Stomach (tissue), 9 donors: ENCODE data around the gene ENDOG. TPM values are rescaled to one million over a fixed set of nuclear protein-coding genes. Genes with fewer than 3 reads are reported as not detected.

Experiments used
- DNase-seq, 2 donors: peaks; one replicate each; pipeline versions ENCODE4 v3.0.0 to v3.0.0-alpha.2; 2013 to 2019
- H3K27ac ChIP-seq, 5 donors: fragments of 200-600 bp in 4 of 5; sonication (generic) in 4 of 5; one replicate each; pipeline ENCODE4 v1.5.1; 2013 to 2019; ENCODE audit warnings: mild to moderate bottlenecking in 1 of 5, moderate library complexity in 1 of 5
- H3K27me3 ChIP-seq, 3 donors: fragments of 200-600 bp; sonication (generic); one replicate each; pipeline ENCODE4 v1.5.1; 2017 to 2019; ENCODE audit warnings: mixed run types in 1 of 3
- H3K36me3 ChIP-seq, 4 donors: fragments of 200-600 bp; sonication (generic); 1 replicate in 3 of 4; 2 replicates in 1 of 4; pipeline ENCODE4 v1.5.1; 2016 to 2019
- H3K4me1 ChIP-seq, 4 donors: fragments of 200-600 bp; sonication (generic); one replicate each; pipeline ENCODE4 v1.5.1; 2016 to 2019
- H3K4me3 ChIP-seq, 4 donors: fragments of 200-600 bp; sonication (generic) in 3 of 4; one replicate each; pipeline ENCODE4 v1.5.1; 2016 to 2019; ENCODE audit warnings: mild to moderate bottlenecking in 1 of 4
- H3K9me3 ChIP-seq, 4 donors: fragments of 200-600 bp; sonication (generic); one replicate each; pipeline ENCODE4 v1.5.1; 2016 to 2019
- CTCF ChIP-seq, 7 experiments: fragments of 450-650 bp in 4 of 7; fragments of 200-600 bp in 3 of 7; sonication (generic) in 3 of 7; IDR thresholded peaks; one replicate each; pipeline ENCODE4 v1.5.1; 2016 to 2019; ENCODE audit warnings: antibody characterized with exemption in 7 of 7, control low read depth in 2 of 7, mild to moderate bottlenecking in 1 of 7
- EP300 ChIP-seq: sonication (generic); formaldehyde crosslinking; IDR thresholded peaks from one replicate; pipeline ENCODE4 v1.6.1; 2017; ENCODE audit warnings: antibody characterized with exemption
- POLR2A ChIP-seq, 4 donors: fragments of 450-650 bp; IDR thresholded peaks; one replicate each; pipeline ENCODE4 v1.6.1; 2016; ENCODE audit warnings: antibody characterized with exemption in 4 of 4, control low read depth in 2 of 4, mild to moderate bottlenecking in 1 of 4, moderate library complexity in 1 of 4
- POLR2AphosphoS5 ChIP-seq, 3 donors: sonication (generic); formaldehyde crosslinking; IDR thresholded peaks; one replicate each; pipeline ENCODE4 v1.6.1; 2016; ENCODE audit warnings: antibody characterized with exemption in 3 of 3
- WGBS, 5 donors: extraction: QIAGEN DNeasy Blood & Tissue Kit in 3 of 5; methylation state at CpG; one replicate each; pipeline versions ENCODE4 v1.1.5 to v1.1.7; 2013 to 2018; 5-methylcytosine and 5-hydroxymethylcytosine counted together
- intact Hi-C: fragments of 100-400 bp; cut with DNase I; formaldehyde crosslinking; loops from one replicate; pipeline ENCODE4 v1.15.1; 2023; ENCODE audit warnings: low total_unique reads
- polyA plus RNA-seq, 3 donors: library from polyadenylated mRNA; stranded (reverse); fragments of 200-250 nt; gene quantifications; one replicate each; pipeline ENCODE4 v1.2.3, GENCODE V29; 2013
- total RNA-seq, 5 donors: library from RNA; depleted of rRNA; stranded (reverse); fragments of >200 nt; gene quantifications; one replicate each; pipeline versions ENCODE4 v1.1.0 to v1.2.3, GENCODE V29; 2014 to 2016
- donor health status: healthy with polysubstance abuse.
- donor health status: Bipolar disorder and iron deficiency.
- donor health status: healthy.

The ENDOG gene
- total and polyA plus RNA-seq, 8 donors: 5.0 to 186 (median 31.5) TPM

GRCh38 chr9:128807827-128808226, 10.5 kb upstream of the ENDOG start:
- H3K27ac ChIP-seq: no peak overlapping the region
- no peak for DNase-seq
- H3K27me3 ChIP-seq: no peaks in the 10 kb centered on the region
- H3K36me3 ChIP-seq: peaks cover 37 to 71% (median 68%) of the 10 kb centered on the region in 4 donors
- H3K4me1 ChIP-seq: no peaks in the 10 kb centered on the region
- 79 to 87% (median 80%) methylated on average over 13 to 14 of the region's 14 CpGs for WGBS, 5 donors
- TF ChIP-seq POLR2A (IDR thresholded peaks at IDR 0.05): no peak
- no peak for TF ChIP-seq POLR2AphosphoS5 (IDR thresholded peaks at IDR 0.05)
- no peak for TF ChIP-seq EP300
- no peaks in the 10 kb centered on the region for H3K9me3 ChIP-seq
- intact Hi-C loops: no loop called here
- no peak overlapping the region for H3K4me3 ChIP-seq

- no peaks in the 10 kb centered on the region for H3K4me1 ChIP-seq
- WGBS, 5 donors: 73 to 97% (median 93%) methylated on average over 3 of the region's 3 CpGs
- H3K9me3 ChIP-seq: no peaks in the 10 kb centered on the region
- TF ChIP-seq EP300 (no peak), CTCF (IDR thresholded peaks at IDR 0.05) (no peak)
- intact Hi-C loops: no loop called here
- peaks cover 31 to 64% (median 61%) of the 10 kb centered on the region in 4 donors for H3K36me3 ChIP-seq
- no peak overlapping the region for H3K27ac ChIP-seq
- DNase-seq: no peak
- no peak overlapping the region for H3K4me3 ChIP-seq
- H3K27me3 ChIP-seq: no peaks in the 10 kb centered on the region
Measured at GRCh38 chr9:128808543-128808942, 9.8 kb upstream of the ENDOG start.

- DNase-seq: no peak
- no peak overlapping the region for H3K4me3 ChIP-seq
- WGBS, 5 donors: 91 to 93% (median 91%) methylated on average over 7 to 12 of the region's 12 CpGs
- H3K27ac ChIP-seq: no peak overlapping the region
- no peaks in the 10 kb centered on the region for H3K4me1 ChIP-seq
- H3K27me3 ChIP-seq: no peaks in the 10 kb centered on the region
- intact Hi-C loops: no loop called here
- H3K9me3 ChIP-seq: no peaks in the 10 kb centered on the region
- H3K36me3 ChIP-seq: peaks cover 26 to 58% (median 56%) of the 10 kb centered on the region in 4 donors
- TF ChIP-seq POLR2AphosphoS5 (IDR thresholded peaks at IDR 0.05) (no peak), POLR2A (IDR thresholded peaks at IDR 0.05) (no peak), EP300 (no peak), CTCF (IDR thresholded peaks at IDR 0.05) (no peak)
Measured at GRCh38 chr9:128809036-128809599, 9.2 kb upstream of the ENDOG start.

- Histone ChIP-seq H3K27ac (no peak overlapping the region), H3K4me3 (no peak overlapping the region), H3K4me1 (no peaks in the 10 kb centered on the region), H3K9me3 (no peaks in the 10 kb centered on the region), H3K36me3 (peaks cover 25 to 51% (median 48%) of the 10 kb centered on the region in 4 donors), H3K27me3 (no peaks in the 10 kb centered on the region)
- intact Hi-C loops: no loop called here
- TF ChIP-seq CTCF (IDR thresholded peaks at IDR 0.05): no peak
- DNase-seq: no peak
- WGBS, 5 donors: 50 to 94% (median 78%) methylated on average over 1 to 2 of the region's 2 CpGs
Measured at GRCh38 chr9:128809831-128810230, 8.5 kb upstream of the ENDOG start.

GRCh38 chr9:128810873-128811272, 7.4 kb upstream of the ENDOG start:
- no peaks in the 10 kb centered on the region for H3K4me1 ChIP-seq
- no peak overlapping the region for H3K4me3 ChIP-seq
- intact Hi-C loops: no loop called here
- H3K36me3 ChIP-seq: peaks cover 19 to 41% (median 38%) of the 10 kb centered on the region in 4 donors
- H3K27me3 ChIP-seq: no peaks in the 10 kb centered on the region
- TF ChIP-seq CTCF (IDR thresholded peaks at IDR 0.05) (no peak), POLR2A (IDR thresholded peaks at IDR 0.05) (no peak), POLR2AphosphoS5 (IDR thresholded peaks at IDR 0.05) (no peak), EP300 (no peak)
- 62 to 69% (median 67%) methylated on average over 5 of the region's 5 CpGs for WGBS, 5 donors
- H3K27ac ChIP-seq: no peak overlapping the region
- H3K9me3 ChIP-seq: no peaks in the 10 kb centered on the region
- DNase-seq: no peak
